HG03558 (cell line): ENCODE data around the gene RAB8B.

ENCODE experiments used
- ATAC-seq: cut with Tn5 transposase; IDR thresholded peaks from one replicate; pipeline ENCODE4 v1.9.1; 2021; ENCODE audit warnings: moderate number of reproducible peaks; ENCODE audit not compliant: unreplicated experiment; ENCODE audit errors: extremely low read depth

RAB8B gene

DNA sequence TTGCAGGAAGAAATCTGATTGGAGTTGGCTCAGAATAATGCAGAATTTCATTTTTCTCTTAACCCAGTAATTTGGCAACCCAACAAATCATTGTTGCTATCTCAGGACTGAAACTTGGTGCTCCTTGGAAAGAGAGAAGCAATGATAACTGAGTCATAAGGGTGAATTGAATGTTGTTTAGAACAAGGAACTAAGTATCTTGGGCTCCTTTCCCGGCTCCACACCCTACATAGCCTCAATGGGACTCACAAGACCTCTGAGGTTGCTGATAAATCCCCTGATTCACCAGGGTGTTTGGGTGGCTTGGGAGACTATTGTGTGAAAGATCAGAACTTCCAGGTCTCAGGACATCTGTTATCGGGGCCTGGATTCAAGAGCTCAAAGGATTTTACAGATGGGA, 7.8 kb upstream of the RAB8B start:
- ATAC-seq = no peak

GRCh38 chr15:63185206-63185605, 4.2 kb upstream of the RAB8B start:
- ATAC-seq = no peak

DNA sequence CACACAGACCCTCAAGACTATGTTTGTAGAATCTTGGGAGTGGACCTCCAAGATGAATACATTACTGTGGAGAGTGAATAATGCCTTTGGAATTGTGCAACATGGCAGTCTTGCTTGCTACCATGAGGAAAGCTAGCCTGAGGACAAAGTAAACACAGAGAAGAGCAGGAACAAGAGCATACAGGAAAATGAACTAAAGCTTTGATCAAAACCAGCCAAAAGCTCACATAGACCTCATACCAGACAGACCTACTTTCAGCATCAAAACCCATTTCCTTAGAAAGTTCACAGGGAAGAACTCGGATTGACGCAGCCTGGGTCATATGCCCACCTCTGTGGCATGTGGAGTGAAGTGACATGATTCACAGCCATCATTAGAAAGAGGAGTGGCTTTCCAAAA, 3.3 kb upstream of the RAB8B start:
- ATAC-seq = no peak

GRCh38 chr15:63187589-63188226, 1.7 kb upstream of the RAB8B start:
- no peak for ATAC-seq

DNA sequence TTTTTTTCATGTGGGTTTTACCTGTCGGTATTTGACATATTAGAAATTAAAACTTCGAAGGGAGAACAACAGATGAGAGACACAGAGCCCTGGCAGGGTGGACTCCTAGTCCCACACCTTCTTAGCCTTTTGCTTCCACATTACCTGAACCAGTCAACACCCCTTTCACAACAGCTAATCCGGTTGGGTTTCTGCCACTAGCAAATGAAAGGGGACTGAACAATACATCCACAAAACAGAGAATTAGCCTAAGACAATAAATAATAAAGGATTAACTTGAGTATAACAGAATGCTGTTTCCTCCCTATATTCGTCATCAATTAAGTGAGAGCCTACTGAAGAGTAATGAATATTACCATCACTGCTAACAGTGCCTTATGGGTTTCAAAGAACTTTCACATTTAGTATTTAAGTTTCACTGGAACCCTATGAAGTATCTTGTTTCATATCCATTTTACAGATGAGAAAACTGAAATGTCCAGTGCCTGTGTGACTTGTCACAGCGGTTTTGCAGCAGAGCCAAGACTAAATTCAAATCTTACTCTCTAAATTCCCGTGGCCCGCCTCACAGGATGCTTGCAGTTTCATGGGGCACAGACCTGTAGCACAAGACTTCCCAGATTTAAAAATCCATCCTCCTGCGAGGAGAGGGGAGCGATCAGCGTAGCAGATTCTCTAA, 1.0 kb upstream of the RAB8B start:
- ATAC-seq = no peak

GRCh38 chr15:63189941-63190768, 749 bp downstream of the RAB8B start:
- no peak for ATAC-seq

DNA sequence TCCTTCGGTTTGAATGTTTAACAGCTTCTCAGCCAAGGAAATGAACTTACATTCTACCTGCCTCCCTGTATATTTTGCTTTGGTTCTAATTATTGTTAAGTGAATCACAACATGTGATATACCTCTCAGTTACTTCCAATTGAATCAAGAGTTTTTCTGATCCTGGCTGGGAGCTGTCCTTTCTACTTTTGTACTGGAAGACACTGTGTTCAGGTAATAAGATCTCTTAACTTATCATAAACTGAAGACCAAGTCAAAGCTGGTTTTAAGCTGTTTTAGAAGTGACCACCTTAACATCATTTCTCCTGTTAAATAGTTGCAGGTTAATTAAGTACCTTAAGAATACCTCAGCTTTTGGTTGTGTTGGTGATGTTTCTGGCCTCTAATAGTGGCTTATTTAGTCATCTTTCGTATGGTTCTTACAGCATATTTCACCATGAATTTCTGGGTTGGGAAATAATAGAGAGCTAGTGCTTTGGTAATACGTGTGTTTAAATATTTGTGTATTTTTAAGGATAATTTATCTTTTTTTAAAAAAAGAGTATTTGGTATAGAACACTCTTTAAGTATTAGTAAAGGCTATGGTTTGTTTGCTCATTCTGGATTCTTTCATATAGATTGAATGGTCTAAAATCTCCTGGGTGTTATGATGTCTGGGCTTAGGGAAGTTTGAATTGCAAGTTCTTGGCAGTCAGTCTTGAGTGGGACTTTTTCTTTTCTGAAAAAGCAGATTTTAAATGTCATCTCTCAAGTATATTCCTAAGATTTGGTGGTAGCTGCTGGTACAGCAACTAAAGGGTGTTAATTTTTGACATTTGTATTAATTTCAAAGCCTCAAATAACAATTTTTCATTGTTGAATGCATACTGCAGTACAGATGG, 1.6 kb downstream of the RAB8B start:
- no peak for ATAC-seq

- ATAC-seq = no peak
These were observed 2.7 kb downstream of the RAB8B start for GRCh38 chr15:63191895-63192618.

- no peak for ATAC-seq
These were observed 3.3 kb downstream of the RAB8B start for GRCh38 chr15:63192619-63193206.

- no peak for ATAC-seq
These were observed 4.9 kb downstream of the RAB8B start for GRCh38 chr15:63194302-63194701.

DNA sequence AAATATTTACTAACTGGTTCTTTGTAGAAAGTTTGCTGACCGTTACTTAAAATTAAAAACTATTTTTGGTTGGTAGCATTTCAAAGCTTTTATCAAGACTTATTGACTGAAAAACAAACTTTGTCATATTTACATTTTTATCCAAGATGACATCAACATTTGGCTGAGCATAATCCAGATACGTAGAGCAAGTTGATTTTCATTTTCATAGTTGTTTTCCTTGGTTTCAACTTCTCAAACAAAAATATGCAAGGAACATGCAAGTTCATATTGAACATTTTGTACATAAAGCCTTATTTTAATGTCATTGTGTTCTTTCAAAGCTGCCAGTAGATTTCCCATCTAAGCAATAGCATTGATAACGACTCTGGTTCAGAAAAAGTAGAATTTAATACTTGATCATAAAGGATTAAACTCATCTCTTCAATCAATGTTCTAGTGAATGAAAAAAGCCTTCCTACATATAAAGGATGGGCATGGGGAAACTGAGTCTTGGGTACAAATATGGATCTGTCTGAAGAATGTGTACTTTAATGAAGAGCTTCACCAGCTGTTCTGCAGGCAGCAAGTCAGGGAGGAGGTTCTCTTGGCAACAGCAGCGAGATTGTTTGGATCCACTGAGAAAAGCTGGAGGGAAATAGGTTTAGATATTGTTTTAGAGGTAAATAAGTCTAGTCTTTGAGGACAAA, 5.6 kb downstream of the RAB8B start:
- ATAC-seq = no peak

GRCh38 chr15:63195569-63196015, 6.2 kb downstream of the RAB8B start:
- no peak for ATAC-seq

DNA sequence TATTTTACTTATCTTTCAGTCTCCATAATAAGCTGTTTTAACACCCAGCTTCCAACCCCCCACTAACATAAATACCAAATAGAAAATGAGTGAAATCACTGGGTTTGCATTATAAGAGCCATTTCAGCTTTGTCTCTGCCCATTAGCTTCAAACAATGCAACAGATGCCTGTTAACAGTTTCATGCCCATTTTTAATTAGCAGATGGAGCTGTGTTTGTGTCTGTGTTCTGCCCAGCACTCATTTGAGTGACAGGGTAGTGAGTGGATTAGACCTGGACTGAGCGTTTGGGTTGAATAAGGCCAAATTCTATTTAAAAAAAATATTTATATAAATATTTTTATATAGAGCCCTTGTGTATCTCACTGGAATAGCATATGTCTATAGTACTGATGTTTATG, 7.4 kb downstream of the RAB8B start:
- ATAC-seq = no peak

- ATAC-seq = no peak
These were observed 8.2 kb downstream of the RAB8B start for GRCh38 chr15:63197626-63198025.

DNA sequence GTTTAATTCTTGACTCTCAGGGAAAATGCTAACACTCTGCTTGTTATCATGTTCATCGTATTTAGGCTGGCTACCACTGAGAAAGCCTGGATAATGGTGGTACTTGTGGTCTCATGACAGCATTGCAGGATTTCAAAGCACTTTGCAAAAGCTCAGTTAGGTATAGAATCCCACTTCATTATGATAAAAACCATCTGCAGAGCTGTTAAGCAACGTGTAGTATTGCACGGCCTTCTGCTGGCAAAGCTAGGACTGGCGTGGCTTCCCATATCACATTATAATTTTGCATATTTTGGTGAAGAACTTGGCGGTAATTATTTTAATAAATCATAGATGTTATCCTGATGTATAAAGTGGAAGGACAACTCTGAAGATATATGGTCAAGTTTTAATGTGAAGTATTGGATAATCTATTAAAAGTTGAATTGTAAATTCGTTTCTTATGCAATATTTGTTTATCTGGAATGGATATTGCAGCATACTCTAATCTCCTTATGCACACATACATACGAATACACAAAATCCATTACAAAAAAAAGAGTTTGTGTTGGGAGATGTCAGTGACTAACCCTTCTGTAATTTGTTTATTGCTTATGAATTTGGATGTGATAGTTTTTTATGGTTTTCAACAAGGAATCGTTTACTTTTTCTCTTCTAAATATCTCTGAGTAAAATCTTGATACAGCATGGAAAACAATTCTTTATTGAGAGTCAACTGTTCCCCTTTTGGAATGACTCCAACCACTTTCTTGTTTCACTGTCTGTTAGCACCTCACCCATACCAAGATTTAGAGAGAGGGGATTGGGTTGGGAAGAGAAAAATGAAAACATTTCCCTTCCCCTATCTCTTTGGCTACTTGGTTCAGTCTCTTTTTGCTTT, 9.2 kb downstream of the RAB8B start:
- no peak for ATAC-seq

DNA sequence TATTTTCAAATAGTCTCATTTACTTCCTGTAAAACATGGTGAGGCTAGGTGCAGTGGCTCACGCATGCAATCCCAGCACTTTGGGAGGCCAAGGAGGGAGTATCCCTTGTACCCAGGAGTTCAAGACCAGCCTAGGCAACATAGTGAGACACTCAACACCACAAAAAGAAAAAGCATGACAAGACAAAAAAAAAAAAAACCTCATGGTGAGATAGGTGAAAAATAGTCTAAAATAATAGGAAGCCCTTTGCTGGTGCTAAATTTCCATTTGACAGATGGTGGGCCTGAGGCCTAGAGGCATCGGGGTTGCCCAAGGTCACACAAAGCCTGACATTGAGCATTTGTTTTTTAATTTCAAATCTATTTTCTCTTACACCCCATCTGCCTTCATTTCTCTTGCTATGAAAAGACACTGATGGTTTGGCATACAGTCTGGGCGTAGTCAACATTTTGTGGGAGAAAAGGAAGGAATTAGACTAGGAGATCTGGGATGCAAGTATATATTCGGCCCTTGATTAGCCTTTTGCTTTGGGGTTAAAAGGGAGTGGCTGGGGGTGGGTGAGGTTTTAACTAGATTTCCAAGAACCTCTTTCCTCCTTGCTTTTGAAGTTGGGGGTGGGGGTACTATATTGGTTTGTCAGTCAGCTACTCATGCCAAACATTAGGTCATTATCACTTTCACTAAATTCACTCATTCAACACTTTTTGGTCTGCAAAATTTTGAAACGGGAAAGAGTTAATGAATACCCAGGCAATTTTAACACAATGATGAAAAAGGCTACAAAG, 11.3 kb downstream of the RAB8B start:
- ATAC-seq = no peak

- ATAC-seq = no peak
These were observed 13.5 kb downstream of the RAB8B start for GRCh38 chr15:63202861-63203260.
